CMK (cell line): Measurements from ENCODE around the gene HARS2.
"Not testable (repeated sequence)": the region's sequence is repeated elsewhere in the genome, so short reads cannot be mapped to it uniquely, and the experiment has no call there.

Experiments
- DNase-seq: peaks from one replicate; pipeline ENCODE4 v3.0.0-alpha.2; 2010; ENCODE audit warnings: low read depth

The HARS2 gene

DNA sequence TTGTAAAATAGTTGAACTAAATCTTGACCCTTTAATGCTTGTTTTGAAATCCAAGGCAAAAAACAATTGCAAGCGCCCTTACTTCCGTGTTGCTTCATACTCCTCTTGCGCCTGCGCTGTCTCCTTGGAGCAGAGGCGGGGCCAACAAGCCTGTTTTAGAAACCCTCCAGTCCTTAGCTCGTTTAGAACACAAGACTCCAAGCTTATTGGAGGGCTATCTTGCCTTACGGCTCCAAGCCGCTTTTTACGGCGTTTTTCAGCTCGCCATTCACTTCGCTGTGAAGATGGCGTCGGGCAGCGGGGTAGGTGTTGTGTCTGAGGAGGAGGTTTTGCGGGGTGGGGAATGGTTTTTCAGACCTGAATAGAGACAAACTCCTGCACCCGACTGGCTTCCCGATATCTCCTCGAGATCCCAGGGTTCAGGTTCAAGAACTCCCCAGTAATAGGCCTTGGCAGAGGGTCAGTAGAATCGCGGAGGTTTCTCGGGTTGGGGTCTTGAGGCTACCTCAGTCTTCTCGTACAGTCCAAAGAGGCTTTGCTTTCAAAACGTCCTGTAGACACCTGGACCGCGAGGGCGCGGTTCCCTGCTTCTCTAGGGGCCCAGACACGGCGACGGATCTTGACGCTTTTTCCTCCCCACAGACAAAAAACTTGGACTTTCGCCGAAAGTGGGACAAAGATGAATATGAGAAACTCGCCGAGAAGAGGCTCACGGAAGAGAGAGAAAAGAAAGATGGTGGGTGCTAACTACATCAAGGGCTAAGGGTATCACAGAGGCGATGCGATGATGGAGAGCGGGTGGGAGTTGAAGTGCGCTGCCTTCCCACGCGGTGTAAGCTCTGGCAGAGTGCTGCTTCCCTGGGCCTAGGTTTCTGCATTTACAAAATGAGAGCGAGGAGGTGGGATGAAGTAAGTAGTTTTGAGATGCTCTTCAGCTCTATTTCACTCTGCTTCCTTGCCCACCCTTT is 9.2 kb downstream of the HARS2 start, which contains the start of gene ZMAT2:
TSS of gene ZMAT2 (plus strand) at position 271 of the 968 bp plus-strand sequence. CDS start at position 285, 14 bp downstream.
- peak; percentile 94 for DNase-seq

- DNase-seq, result no peak
Measured at GRCh38 chr5:140707812-140708211, 16.6 kb downstream of the HARS2 start.

DNA sequence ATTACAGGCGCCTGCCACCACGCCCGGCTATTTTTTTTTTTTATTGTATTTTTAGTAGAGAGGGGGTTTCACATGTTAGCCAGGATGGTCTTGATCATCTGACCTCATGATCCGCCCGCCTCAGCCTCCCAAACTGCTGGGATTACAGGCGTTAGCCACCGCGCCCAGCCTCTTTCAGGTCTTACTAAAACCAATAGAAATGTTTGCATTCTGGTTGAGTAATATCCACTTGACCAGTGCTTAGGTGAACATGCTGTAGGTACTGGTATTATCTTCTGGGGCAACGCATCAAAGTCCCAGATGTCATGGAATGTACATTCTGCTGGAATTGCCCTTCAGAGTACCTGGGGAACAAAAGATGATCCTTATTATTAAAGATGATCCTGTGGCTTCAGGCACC is 17.5 kb downstream of the HARS2 start:
- DNase-seq, result not testable (repeated sequence)

DNA sequence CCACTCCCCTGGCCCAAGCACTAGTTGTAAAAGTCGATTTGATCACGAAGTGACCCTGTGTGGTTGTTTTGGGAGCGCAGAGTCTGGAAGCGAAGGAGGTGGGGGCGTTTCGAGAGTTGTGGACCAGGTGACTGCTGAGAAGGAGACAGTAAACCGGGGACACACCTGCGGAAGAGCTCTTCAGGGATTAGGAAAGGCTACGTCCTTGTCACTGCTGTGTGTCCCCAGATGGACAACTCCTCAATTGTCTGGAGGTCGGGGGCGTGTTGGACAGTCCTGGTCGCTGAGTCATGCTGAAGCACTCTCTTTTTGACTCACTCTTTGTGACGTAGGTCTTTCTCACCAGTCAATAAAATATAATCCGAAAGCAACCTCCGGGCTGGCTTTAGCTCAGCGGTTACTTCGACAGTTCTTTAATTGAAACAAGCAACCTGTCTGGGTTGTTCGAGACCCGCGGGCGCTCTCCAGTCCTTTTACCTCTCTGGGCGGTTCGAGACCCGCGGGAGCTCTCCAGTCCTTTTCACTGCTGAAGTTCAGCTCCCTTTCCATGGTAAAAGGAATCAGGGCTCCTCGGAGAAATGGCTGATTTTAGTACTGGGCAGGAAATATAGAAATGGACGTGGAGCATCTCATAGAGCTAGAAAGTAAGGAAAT is 19.8 kb downstream of the HARS2 start:
- peak; percentile 78 for DNase-seq

GRCh38 chr5:140711794-140712193 is 20.5 kb downstream of the HARS2 start:
- DNase-seq, result no peak

- no peak for DNase-seq
Measured at GRCh38 chr5:140713562-140714094, 22.4 kb downstream of the HARS2 start.

DNA sequence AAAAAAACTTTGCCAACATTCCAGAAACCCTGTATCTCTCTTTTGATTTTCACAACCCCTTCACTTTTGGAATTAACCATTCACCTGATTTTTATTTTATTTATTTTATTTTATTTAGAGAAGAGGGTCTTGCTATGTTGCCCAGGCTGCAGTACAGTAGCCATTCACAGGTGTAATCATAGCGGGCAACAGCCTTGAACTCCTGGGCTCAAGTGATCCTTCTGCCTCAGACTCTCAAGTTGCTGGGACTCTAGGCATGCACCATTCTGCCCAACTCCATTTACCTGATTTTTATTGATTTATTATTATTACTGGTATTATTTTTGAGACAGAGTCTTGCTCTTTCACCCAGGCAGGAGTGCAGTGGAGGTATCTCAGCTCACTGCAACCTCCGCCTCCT is 25.0 kb downstream of the HARS2 start:
- not testable (repeated sequence) for DNase-seq

GRCh38 chr5:140718266-140718592 is 27.0 kb downstream of the HARS2 start:
- no peak for DNase-seq

- not testable (repeated sequence) for DNase-seq
Measured at GRCh38 chr5:140720738-140721137, 29.5 kb downstream of the HARS2 start.

- not testable (repeated sequence) for DNase-seq
Measured at GRCh38 chr5:140721395-140721794, 30.1 kb downstream of the HARS2 start.

DNA sequence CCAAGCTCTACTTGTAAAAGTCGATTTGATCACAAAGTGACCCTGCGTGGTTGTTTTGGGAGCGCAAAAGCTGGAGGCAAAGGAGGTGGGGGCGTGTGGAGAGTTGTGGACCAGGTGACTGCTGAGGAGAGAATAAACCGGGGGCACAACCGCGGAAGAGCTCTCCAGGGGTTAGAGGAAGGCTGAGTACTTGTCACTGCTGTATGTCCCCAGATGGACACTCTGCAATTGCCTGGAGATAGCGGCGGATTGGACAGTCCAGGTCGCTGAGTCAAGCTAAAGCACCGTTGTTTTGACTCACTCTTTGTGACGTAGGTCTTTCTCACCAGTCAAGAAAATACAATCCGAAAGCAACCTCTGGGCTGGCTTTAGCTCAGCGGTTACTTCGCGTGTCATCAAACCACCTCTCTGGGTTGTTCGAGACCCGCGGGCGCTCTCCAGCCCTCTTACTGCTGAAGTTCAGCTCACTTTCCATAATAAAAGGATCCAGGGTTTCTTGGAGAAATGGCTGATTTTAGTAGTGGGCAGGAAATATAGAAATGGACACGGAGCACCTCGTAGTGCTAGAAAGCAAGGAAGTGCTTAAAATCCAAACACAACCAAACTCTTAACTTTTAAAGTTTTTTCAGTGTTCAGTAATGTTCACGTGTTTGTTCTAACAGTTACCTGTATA is 34.7 kb downstream of the HARS2 start:
- DNase-seq, result no peak

DNA sequence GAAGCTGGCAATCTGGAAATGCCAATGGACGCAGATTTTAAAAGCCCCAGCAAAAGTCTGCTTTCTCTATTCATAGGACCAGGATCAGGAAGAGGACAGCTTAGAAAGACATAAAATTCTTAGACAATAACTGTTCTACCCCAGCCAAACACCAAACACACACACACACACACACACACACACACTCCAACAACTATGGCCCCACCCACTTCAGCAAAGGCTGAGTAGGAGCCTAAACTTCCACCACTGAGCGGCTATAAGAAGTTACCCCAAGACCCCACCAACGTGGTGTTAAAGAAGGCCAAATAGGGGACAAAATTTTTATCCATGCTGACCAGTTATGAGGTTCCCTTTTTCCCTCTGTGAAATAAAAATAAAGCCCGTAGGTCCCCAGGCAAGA is 41.8 kb downstream of the HARS2 start:
- no peak for DNase-seq

DNA sequence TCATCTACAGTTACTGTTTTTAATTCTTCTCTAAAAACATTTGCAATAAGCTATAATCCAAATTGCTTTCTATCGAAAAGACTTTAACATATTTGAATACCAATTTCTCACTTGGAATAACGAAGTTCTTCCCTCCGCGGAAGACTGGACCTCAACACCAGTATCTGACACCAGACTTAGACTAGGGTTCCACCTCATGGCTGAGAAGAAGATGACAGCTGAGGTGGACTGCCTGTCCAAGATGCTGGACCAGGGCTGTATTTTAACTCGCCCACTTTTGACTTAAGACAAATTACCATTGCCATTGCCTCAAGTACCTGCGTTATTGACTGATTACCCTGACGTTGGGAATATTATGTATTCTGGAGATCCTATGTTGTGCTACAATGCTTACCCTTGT is 43.1 kb downstream of the HARS2 start:
- no peak for DNase-seq

- no peak for DNase-seq
Measured at GRCh38 chr5:140737486-140737885, 46.2 kb downstream of the HARS2 start.

DNA sequence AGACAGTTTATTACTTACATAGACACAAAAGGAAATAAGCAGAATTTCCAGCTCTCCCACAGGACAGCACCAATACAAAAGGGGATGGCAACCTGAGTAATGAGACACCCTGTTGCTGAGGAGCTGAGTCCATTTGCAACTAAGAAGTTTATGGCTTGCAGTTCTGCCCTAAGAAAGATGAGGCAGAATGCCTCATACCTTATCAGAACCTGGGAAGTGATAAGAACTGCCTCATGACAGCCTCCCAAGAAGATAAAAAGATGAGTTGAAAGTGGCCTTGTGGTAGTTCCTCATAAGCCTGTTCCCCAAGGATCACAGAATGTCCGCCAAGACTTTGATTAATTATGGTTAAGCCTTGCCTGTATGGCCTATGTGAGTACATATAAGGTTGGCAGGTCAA is 50.7 kb downstream of the HARS2 start:
- no peak for DNase-seq
